Breast epithelium (tissue), 3 donors: ENCODE data around the gene CPM.

Experiments
- CTCF ChIP-seq, 3 donors: fragments of 450-650 bp; IDR thresholded peaks; one replicate each; pipeline ENCODE4 v1.5.1; 2016 to 2017; ENCODE audit warnings: antibody characterized with exemption in 3 of 3, mild to moderate bottlenecking in 3 of 3, moderate library complexity in 3 of 3
- POLR2A ChIP-seq: fragments of 450-650 bp; IDR thresholded peaks from one replicate; pipeline ENCODE4 v1.6.1; 2016; ENCODE audit warnings: antibody characterized with exemption, mild to moderate bottlenecking, moderate library complexity
- POLR2AphosphoS5 ChIP-seq, 3 donors: sonication (generic); formaldehyde crosslinking; IDR thresholded peaks; one replicate each; pipeline ENCODE4 v1.6.1; 2017; ENCODE audit warnings: antibody characterized with exemption in 3 of 3

- TF ChIP-seq POLR2A (no peak), CTCF (IDR thresholded peaks at IDR 0.05) (no peak), POLR2AphosphoS5 (IDR thresholded peaks at IDR 0.05) (no peak)
Measured at GRCh38 chr12:68970951-68971350, 38.0 kb upstream of the CPM start.
